GM12891 (cell line): ENCODE data around the gene COLGALT1.
"Not testable (repeated sequence)": the region's sequence is repeated elsewhere in the genome, so short reads cannot be mapped to it uniquely, and the experiment has no call there.

Experiments used
- DNase-seq: peaks from one replicate; pipeline ENCODE4 v3.0.0; 2011; ENCODE audit warnings: low spot score; ENCODE audit not compliant: insufficient read length
- FAIRE-seq: peaks from 2 replicates; lab custom pipeline; 2011; peaks lifted over from hg19 to GRCh38; lab: Jason Lieb, UNC
- PAX5 ChIP-seq: IDR thresholded peaks from 2 replicates; pipeline ENCODE4 v1.6.1; 2011; ENCODE audit warnings: low read length, moderate library complexity, mild to moderate bottlenecking; ENCODE audit not compliant: insufficient read depth, severe bottlenecking
- POLR2A ChIP-seq: IDR thresholded peaks from 2 replicates; pipeline ENCODE4 v1.6.1; 2011; ENCODE audit warnings: low read depth, low read length, control low read depth
- POLR2AphosphoS5 ChIP-seq: IDR thresholded peaks from 2 replicates; pipeline ENCODE4 v1.6.1; 2011; ENCODE audit warnings: low read depth, low read length, control low read depth
- POU2F2 ChIP-seq: IDR thresholded peaks from 2 replicates; pipeline ENCODE4 v1.6.1; 2011; ENCODE audit warnings: low read depth, mild to moderate bottlenecking, control low read depth, low read length, moderate library complexity
- SPI1 ChIP-seq: IDR thresholded peaks from 2 replicates; pipeline ENCODE4 v1.6.1; 2011; ENCODE audit warnings: low read depth, low read length, control low read depth
- TAF1 ChIP-seq: IDR thresholded peaks from 2 replicates; pipeline ENCODE4 v1.6.1; 2011; ENCODE audit warnings: low read depth, low read length, control low read depth

The COLGALT1 gene

GRCh38 chr19:17557466-17557865 lies 2.0 kb downstream of the COLGALT1 start:
- no peak for DNase-seq
- TF ChIP-seq TAF1 (no peak), POLR2A (no peak), POLR2AphosphoS5 (no peak), POU2F2 (no peak), PAX5 (no peak), SPI1 (no peak)
- no peak for FAIRE-seq

- TF ChIP-seq POLR2A (no peak), PAX5 (no peak)
- no peak for DNase-seq
- FAIRE-seq = no peak
Measured at GRCh38 chr19:17560205-17560595, 4.8 kb downstream of the COLGALT1 start.

- DNase-seq = no peak
- TF ChIP-seq PAX5 = no peak
- no peak for TF ChIP-seq SPI1
- TF ChIP-seq TAF1 = no peak
- no peak for TF ChIP-seq POLR2AphosphoS5
- FAIRE-seq = no peak
Measured at GRCh38 chr19:17562097-17562496, 6.6 kb downstream of the COLGALT1 start.

GRCh38 chr19:17562561-17562960 lies 7.1 kb downstream of the COLGALT1 start:
- DNase-seq (no peak), FAIRE-seq (no peak)
- TF ChIP-seq PAX5 = no peak
- TF ChIP-seq POU2F2 = no peak
- TF ChIP-seq POLR2A = no peak
- TF ChIP-seq TAF1 = no peak
- no peak for TF ChIP-seq SPI1
- TF ChIP-seq POLR2AphosphoS5 = no peak

GRCh38 chr19:17564781-17565180 lies 9.3 kb downstream of the COLGALT1 start:
- FAIRE-seq (no peak), DNase-seq (no peak)
- TF ChIP-seq POLR2AphosphoS5 (no peak), PAX5 (no peak), SPI1 (no peak), TAF1 (no peak), POU2F2 (no peak), POLR2A (no peak)

GRCh38 chr19:17565611-17566010 lies 10.2 kb downstream of the COLGALT1 start:
- no peak for FAIRE-seq
- TF ChIP-seq PAX5 = no peak
- TF ChIP-seq POU2F2 = no peak
- no peak for TF ChIP-seq TAF1
- TF ChIP-seq POLR2A = no peak
- TF ChIP-seq SPI1 = no peak
- TF ChIP-seq POLR2AphosphoS5 = no peak
- no peak for DNase-seq

GRCh38 chr19:17567940-17568339 lies 12.5 kb downstream of the COLGALT1 start:
- no peak for FAIRE-seq

GRCh38 chr19:17570291-17570690 lies 14.8 kb downstream of the COLGALT1 start:
- DNase-seq, FAIRE-seq: not testable (repeated sequence)

More at GRCh38 chr19:17567940-17568339, 12.5 kb downstream of the COLGALT1 start:
- TF ChIP-seq SPI1 (no peak), POLR2A (no peak), TAF1 (no peak)
- no peak for DNase-seq

- FAIRE-seq (no peak), DNase-seq (no peak)
- TF ChIP-seq TAF1 (no peak), POU2F2 (no peak), SPI1 (no peak), PAX5 (no peak), POLR2AphosphoS5 (no peak), POLR2A (no peak)
Measured at GRCh38 chr19:17570791-17571190, 15.3 kb downstream of the COLGALT1 start.

- no peak for FAIRE-seq
Measured at GRCh38 chr19:17572638-17573037, 17.2 kb downstream of the COLGALT1 start.

More at GRCh38 chr19:17572638-17573037, 17.2 kb downstream of the COLGALT1 start:
- no peak for TF ChIP-seq POU2F2
- no peak for TF ChIP-seq PAX5
- TF ChIP-seq SPI1 = no peak
- no peak for TF ChIP-seq POLR2A
- TF ChIP-seq TAF1 = no peak
- TF ChIP-seq POLR2AphosphoS5 = no peak
- DNase-seq = no peak
